Measurements from ENCODE around the gene SPATA2. TPM values are rescaled to one million over a fixed set of nuclear protein-coding genes. Genes with fewer than 3 reads are reported as not detected.

SPATA2 gene
- total and polyA plus RNA-seq, 2 of the 13 experiments (the other 11 are each of a cell fraction or from before 2014, with no cell fraction given) = 3.2 to 8.7 TPM

GRCh38 chr20:49945701-49946477 is 30.6 kb upstream of the SPATA2 start (continued):
- 0 out of 2 replicates have a peak, but pooled peaks have one; percentile 33 for TF ChIP-seq ZNF770 (CRISPR knock-in tag; IDR thresholded peaks at IDR 0.05)
- TF ChIP-seq ZNF773 (CRISPR knock-in tag; IDR thresholded peaks at IDR 0.05; ENCODE audit: borderline replicate concordance) = no peak
- TF ChIP-seq ZBTB39 (CRISPR knock-in tag; IDR thresholded peaks at IDR 0.05) = peak; percentile 96
- TF ChIP-seq LRRFIP1 (CRISPR knock-in tag; conservative IDR thresholded peaks at IDR 0.05) = no peak
- no peak for TF ChIP-seq TEF (CRISPR knock-in tag; IDR thresholded peaks at IDR 0.05)
- TF ChIP-seq YEATS4 (CRISPR knock-in tag; IDR thresholded peaks at IDR 0.05; ENCODE audit: borderline replicate concordance) = no peak; the same call in 1 of the 2 replicates
- TF ChIP-seq ZNF225 (CRISPR knock-in tag; IDR thresholded peaks at IDR 0.05) = no peak
- peak; percentile 93 for TF ChIP-seq FOXP4 (CRISPR knock-in tag; IDR thresholded peaks at IDR 0.05)
- TF ChIP-seq CHD2 (IDR thresholded peaks at IDR 0.05; ENCODE audit: low read depth, low read length) = no peak
- TF ChIP-seq TBX3 (IDR thresholded peaks at IDR 0.05; ENCODE audit: borderline replicate concordance) = no peak
- TF ChIP-seq ZNF737 (CRISPR knock-in tag; IDR thresholded peaks at IDR 0.05; ENCODE audit: borderline replicate concordance) = no peak
- no peak; the same call in 1 of the 2 replicates for TF ChIP-seq GMEB1 (CRISPR knock-in tag; IDR thresholded peaks at IDR 0.05; ENCODE audit: borderline replicate concordance)
- no peak for TF ChIP-seq PAWR (CRISPR knock-in tag; IDR thresholded peaks at IDR 0.05; ENCODE audit: borderline replicate concordance)
- no peak for TF ChIP-seq E2F5 (CRISPR knock-in tag; conservative IDR thresholded peaks at IDR 0.05)
- TF ChIP-seq RFXAP (CRISPR knock-in tag; IDR thresholded peaks at IDR 0.05; ENCODE audit: borderline replicate concordance) = no peak

All from HepG2 (cell line).